Measurements from ENCODE around the gene WNT9B. TPM values are rescaled to one million over a fixed set of nuclear protein-coding genes. Genes with fewer than 3 reads are reported as not detected.
A peak's percentile ranks its signal among the peaks of the same experiment; 100 is the strongest.
"Not testable (repeated sequence)": the region's sequence is repeated elsewhere in the genome, so short reads cannot be mapped to it uniquely, and the experiment has no call there.

The WNT9B gene
- total and polyA plus RNA-seq, 11 donors = 0.19 to 1.4 (median 0.53) TPM

DNA sequence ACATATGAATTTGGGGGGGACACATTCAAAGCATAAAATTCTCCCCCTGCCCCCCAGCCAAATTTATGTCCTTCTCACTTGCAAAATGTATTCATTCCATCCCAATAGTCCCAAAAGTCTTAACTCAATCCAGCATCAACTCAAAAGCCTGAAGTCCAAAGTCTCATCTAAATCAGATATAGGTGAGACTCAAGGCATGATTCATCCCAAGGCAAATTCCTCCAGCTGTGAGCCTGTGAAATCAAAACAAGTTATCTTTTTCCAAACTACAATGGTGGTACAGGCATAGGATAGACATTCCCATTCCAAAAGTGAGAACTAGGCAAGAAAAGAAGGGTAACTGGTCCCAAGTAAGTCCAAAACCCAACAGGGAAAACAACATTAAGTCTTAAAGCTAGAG, 65.7 kb downstream of the WNT9B start:
- no peaks in the 10 kb centered on the region for H3K9me3 ChIP-seq
- no peak overlapping the region for H3K4me3 ChIP-seq
- no peaks in the 10 kb centered on the region for H3K36me3 ChIP-seq
- no peak for TF ChIP-seq POLR2A (IDR thresholded peaks at IDR 0.05)
- ATAC-seq (no peak), DNase-seq (no peak)
- intact Hi-C loops (cut with DNase I) = no loop called here
- no peaks in the 10 kb centered on the region for H3K27me3 ChIP-seq
- no peaks in the 10 kb centered on the region for H3K4me1 ChIP-seq
- no peak overlapping the region for H3K27ac ChIP-seq

GRCh38 chr17:46917516-46917915, 66.1 kb downstream of the WNT9B start:
- intact Hi-C loops (cut with DNase I) = no loop called here
- H3K4me3 ChIP-seq = no peak overlapping the region
- H3K4me1 ChIP-seq = peaks cover 0 to 4% (median 0%) of the 10 kb centered on the region in 12 donors
- no peaks in the 10 kb centered on the region for H3K27me3 ChIP-seq
- no peaks in the 10 kb centered on the region for H3K36me3 ChIP-seq
- ATAC-seq (no peak), DNase-seq (no peak)
- TF ChIP-seq, protein P1, sequence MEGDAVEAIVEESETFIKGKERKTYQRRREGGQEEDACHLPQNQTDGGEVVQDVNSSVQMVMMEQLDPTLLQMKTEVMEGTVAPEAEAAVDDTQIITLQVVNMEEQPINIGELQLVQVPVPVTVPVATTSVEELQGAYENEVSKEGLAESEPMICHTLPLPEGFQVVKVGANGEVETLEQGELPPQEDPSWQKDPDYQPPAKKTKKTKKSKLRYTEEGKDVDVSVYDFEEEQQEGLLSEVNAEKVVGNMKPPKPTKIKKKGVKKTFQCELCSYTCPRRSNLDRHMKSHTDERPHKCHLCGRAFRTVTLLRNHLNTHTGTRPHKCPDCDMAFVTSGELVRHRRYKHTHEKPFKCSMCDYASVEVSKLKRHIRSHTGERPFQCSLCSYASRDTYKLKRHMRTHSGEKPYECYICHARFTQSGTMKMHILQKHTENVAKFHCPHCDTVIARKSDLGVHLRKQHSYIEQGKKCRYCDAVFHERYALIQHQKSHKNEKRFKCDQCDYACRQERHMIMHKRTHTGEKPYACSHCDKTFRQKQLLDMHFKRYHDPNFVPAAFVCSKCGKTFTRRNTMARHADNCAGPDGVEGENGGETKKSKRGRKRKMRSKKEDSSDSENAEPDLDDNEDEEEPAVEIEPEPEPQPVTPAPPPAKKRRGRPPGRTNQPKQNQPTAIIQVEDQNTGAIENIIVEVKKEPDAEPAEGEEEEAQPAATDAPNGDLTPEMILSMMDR (IDR thresholded peaks at IDR 0.05) = no peak
- no peak for TF ChIP-seq POLR2A (IDR thresholded peaks at IDR 0.05)
- H3K27ac ChIP-seq = no peak overlapping the region
- 75 to 91% (median 80%) methylated on average over 4 of the region's 4 CpGs for WGBS, 4 donors
- no peaks in the 10 kb centered on the region for H3K9me3 ChIP-seq

DNA sequence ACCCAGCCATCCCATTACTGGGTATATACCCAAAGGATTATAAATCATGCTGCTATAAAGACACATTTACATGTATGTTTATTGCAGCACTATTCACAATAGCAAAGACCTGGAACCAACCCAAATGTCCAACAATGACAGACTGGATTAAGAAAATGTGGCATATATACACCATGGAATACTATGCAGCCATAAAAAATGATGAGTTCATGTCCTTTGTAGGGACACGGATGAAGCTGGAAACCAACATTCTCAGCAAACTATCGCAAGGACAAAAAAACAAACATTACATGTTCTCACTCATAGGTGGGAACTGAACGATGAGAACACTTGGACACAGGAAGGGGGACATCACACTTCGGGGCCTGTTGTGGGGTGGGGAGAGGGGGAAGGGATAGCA, 70.6 kb downstream of the WNT9B start:
- 63 to 76% (median 73%) methylated on average over 4 of the region's 4 CpGs for WGBS, 4 donors
- intact Hi-C loops (cut with DNase I) = loop anchor here in 2 of 10 donors (5.0 kb wide), 1 partner anchor 80 kb away; no protein-coding TSS in a partner anchor
- H3K9me3 ChIP-seq, DNase-seq, ATAC-seq, H3K36me3 ChIP-seq, H3K27ac ChIP-seq, H3K27me3 ChIP-seq: not testable (repeated sequence)
- Histone ChIP-seq H3K4me1 (peaks cover 0 to 36% (median 23%) of the 10 kb centered on the region in 12 donors), H3K4me3 (peak overlapping the region in 9 of 12 donors; percentile 64 to 96 (median 80))

GRCh38 chr17:46922487-46922803, 71.1 kb downstream of the WNT9B start:
- DNase-seq (no peak), ATAC-seq (peak in 3 of 4 donors; percentile 14 to 38 (median 21))
- Histone ChIP-seq H3K9me3 (no peaks in the 10 kb centered on the region), H3K36me3 (peaks cover 0 to 4% (median 0%) of the 10 kb centered on the region in 9 donors), H3K4me3 (peak overlapping the region; percentile 64 to 98 (median 80)), H3K4me1 (peaks cover 0 to 41% (median 25%) of the 10 kb centered on the region in 12 donors), H3K27ac (peak overlapping the region; percentile 91 to 100 (median 98)), H3K27me3 (no peaks in the 10 kb centered on the region)
- TF ChIP-seq, protein P1 (IDR thresholded peaks at IDR 0.05) = no peak
- no peak for TF ChIP-seq POLR2A (IDR thresholded peaks at IDR 0.05)
- WGBS, 4 donors = 0 to 1% (median 0%) methylated on average over 6 of the region's 6 CpGs
- intact Hi-C loops (cut with DNase I) = loop anchor here in 2 of 10 donors (5.0 kb wide), 1 partner anchor 80 kb away; no protein-coding TSS in a partner anchor

- H3K27me3 ChIP-seq = no peaks in the 10 kb centered on the region
- peaks cover 0 to 47% (median 25%) of the 10 kb centered on the region in 12 donors for H3K4me1 ChIP-seq
- TF ChIP-seq, protein P1 (IDR thresholded peaks at IDR 0.05) = no peak
- TF ChIP-seq POLR2A (IDR thresholded peaks at IDR 0.05) = peak in 1 of 2 donors; percentile 86
- ATAC-seq (peak; percentile 95 to 99 (median 99)), DNase-seq (peak; percentile 88 to 96 (median 93))
- WGBS, 4 donors = 0% methylated on average over 33 to 52 of the region's 52 CpGs
- H3K4me3 ChIP-seq = peak within 1 kb of the TSS; percentile 64 to 98 (median 80)
- peak within 1 kb of the TSS; percentile 91 to 100 (median 98) for H3K27ac ChIP-seq
- intact Hi-C loops (cut with DNase I) = loop anchor here in 3 of 10 donors (1.0 to 5.0 kb wide), 2 partner anchors 81 to 144 kb away; no protein-coding TSS in a partner anchor
- H3K36me3 ChIP-seq = peaks cover 0 to 4% (median 0%) of the 10 kb centered on the region in 9 donors
- no peaks in the 10 kb centered on the region for H3K9me3 ChIP-seq
Measured at GRCh38 chr17:46922804-46923635, 71.6 kb downstream of the WNT9B start, which contains the start of gene GOSR2. Gene GOSR2, plus strand, starts transcription at chr17:46923160. Its CDS starts 33 bp downstream, at chr17:46923193.
